ENCODE measurements around the gene PGM2.
A peak's percentile ranks its signal among the peaks of the same experiment; 100 is the strongest.

The PGM2 gene

GRCh38 chr4:37902738-37903693 is 76.5 kb downstream of the PGM2 start:
- no peak for DNase-seq (ENCODE audit: low spot score)

GRCh38 chr4:37903901-37904300 is 77.4 kb downstream of the PGM2 start:
- no peak for DNase-seq (ENCODE audit: low spot score)

GRCh38 chr4:37904824-37905223 is 78.3 kb downstream of the PGM2 start:
- DNase-seq (ENCODE audit: low spot score): no peak

GRCh38 chr4:37905533-37906169 is 79.2 kb downstream of the PGM2 start:
- DNase-seq (ENCODE audit: low spot score): no peak

GRCh38 chr4:37908488-37909331 is 82.2 kb downstream of the PGM2 start:
- peak; percentile 29 for DNase-seq (ENCODE audit: low spot score)

- DNase-seq (ENCODE audit: low spot score): no peak
These were observed 83.0 kb downstream of the PGM2 start for GRCh38 chr4:37909332-37910090.

GRCh38 chr4:37910091-37910486 is 83.6 kb downstream of the PGM2 start:
- DNase-seq (ENCODE audit: low spot score): no peak

Data from AG20443 (cell line).